NOMO-1 treated with DMSO at 0.1 percent for 48 hours (cell line): ENCODE measurements around the gene B3GNT2.
"Not testable (repeated sequence)": the region's sequence is repeated elsewhere in the genome, so short reads cannot be mapped to it uniquely, and the experiment has no call there.

Source experiments
- DNase-seq: peaks from one replicate; lab custom pipeline; 2025; ENCODE audit not compliant: unreplicated experiment; lab: John Stamatoyannopoulos, UW

Gene B3GNT2

GRCh38 chr2:62195421-62196277, at the start of gene B3GNT2:
Gene B3GNT2, plus strand, starts transcription at chr2:62196115. Its CDS starts 26,106 bp downstream, at chr2:62222221.
- DNase-seq, result peak; percentile 58

- not testable (repeated sequence) for DNase-seq
Measured at GRCh38 chr2:62146790-62147189, 49.1 kb upstream of the B3GNT2 start.

GRCh38 chr2:62147610-62148301, 48.2 kb upstream of the B3GNT2 start:
- DNase-seq, result peak; percentile 12

DNA sequence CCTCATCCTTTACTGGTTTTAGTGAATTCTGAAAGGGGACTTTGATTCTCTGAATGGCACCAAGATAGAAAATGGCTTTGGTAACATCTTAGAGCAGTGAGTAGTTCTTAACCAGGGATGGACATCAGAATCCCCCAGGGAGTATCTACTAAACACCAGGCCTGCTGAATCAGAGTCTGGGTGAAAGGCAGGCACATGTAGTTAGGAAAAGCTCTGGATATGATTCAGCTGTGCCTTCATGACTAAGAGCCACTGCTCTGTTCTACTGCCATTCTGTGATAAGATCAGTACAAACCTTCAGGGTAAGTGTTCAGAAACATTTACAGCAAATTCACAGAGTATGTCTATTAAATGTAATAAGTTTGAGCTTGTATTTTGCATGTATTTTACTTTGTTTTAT, 46.2 kb upstream of the B3GNT2 start:
- no peak for DNase-seq

DNA sequence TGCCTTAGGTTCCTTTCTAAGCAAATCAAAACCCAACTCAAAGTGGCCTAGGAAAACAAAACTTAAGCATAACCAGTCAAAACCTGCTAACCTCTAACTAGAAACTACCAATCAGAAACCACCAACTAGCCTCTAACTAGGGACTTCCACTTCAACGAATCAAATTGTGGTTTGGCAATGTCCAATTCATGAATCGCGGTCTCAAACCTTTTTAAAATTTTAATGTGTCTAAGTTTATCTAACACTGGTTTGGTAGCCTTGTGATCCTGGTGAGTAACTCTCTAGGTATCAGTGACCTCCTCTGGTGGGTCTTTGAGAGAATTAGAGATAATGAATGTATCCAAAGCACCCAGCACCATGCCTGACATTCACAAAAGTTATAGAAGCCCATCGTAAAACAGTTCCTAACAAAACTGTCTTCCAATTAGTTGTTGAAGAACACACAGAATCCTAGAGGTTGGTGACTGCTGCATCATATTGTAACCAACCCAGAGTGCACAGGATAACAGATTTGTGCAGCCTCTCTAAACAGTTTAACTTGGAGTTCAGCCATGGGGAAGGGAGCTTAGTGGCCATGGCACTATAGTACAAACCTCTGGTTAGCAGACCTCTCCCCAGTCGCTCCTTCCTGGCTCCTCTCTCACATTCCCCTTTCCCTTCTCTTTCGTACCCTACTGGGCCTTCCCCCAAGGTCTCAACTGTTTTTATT, 45.2 kb upstream of the B3GNT2 start:
- DNase-seq, result no peak

DNA sequence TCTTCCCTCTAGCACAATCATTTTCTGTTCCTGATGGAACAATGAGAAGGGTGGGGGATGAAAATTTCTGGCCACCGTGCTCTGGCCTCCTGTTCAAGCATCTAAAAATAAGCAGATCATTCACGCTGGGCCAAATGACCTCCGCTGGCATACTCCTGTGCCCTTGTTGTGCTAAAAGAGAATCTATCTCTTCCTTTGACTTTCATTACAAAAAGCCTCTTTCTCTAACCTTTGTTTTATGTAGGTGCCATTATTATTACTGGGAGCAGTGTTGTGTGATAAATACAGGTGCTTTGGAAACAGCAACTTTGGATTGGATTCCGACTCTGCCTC, 44.6 kb upstream of the B3GNT2 start:
- no peak for DNase-seq

GRCh38 chr2:62152000-62152399, 43.9 kb upstream of the B3GNT2 start:
- DNase-seq, result no peak

DNA sequence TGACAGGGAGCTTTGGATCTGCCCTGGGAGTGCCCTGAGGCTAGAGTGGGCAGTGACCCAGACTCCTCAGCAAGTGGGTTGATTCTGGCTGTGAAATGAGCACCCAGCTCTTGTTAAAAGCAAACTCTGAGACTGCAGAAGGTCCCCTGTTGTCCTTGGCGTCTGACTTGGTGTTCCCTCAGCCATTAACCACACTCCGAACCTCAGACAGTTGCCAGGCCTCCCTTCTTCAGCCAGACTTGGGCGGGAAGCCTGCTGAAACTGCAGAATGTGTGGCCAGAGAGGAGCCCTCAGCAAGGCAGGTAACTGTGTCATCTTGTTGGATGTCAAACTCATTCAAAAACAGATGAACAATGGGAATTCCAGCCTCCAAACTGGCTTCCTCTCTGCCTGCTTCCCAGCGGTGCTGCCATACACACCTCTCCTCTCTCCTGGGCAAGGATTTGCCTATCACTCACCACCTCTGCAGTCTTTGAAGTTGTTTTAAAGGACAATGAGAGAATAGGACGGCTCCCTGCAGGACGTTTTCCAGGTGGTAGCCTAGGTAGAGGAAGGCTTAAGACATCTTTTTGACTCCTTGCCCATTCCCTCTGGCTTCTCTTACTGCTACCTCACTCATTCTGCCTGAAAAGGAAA, 38.9 kb upstream of the B3GNT2 start:
- no peak for DNase-seq

DNA sequence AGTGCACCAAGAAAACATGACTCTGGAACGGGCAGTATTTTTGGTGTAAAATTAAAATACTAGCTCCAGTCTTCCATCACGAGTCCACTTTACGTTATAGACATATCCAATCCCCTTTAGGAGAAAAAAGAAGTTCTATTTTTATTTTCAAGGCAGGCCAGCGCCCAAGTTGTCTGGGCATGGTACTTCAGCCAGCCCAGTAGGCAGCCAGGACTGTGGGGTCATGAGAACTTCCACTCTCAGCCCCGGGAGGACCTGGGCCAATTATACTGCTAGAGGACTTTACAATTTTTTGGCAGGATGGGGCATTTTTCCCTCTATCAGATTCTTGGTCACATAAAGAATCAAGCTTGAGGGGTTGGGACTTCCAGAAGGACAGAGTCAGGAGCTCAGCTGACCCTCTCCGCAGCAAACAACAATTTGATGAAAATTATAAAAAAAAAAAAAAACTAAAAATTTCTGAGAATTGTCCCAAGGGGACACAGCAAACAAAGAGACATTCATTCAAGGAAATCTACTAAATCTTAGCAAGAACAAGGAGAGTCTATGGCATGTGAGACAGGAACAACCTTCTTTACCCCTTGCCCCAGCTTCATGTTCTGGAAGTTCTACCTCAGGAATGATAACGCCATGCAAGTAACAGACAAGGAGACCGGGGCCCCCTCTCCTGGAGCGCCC, 37.3 kb upstream of the B3GNT2 start:
- no peak for DNase-seq

DNA sequence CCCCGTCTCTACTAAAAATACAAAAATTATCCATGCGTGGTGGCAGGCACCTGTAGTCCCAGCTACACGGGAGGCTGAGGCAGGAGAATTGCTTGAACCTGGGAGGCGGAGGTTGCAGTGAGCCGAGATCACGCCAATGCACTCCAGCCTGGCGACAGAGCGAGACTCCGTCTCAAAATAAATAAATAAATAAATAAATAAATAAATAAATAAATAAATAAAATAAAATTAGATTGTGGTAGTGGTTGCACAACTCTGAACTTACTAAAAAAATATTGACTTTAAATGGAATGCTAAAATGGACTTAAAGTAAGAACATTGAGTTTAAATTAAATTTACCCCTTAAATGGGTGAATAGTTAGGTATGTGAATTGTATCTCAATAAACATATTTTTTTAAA, 35.2 kb upstream of the B3GNT2 start:
- DNase-seq, result not testable (repeated sequence)

DNA sequence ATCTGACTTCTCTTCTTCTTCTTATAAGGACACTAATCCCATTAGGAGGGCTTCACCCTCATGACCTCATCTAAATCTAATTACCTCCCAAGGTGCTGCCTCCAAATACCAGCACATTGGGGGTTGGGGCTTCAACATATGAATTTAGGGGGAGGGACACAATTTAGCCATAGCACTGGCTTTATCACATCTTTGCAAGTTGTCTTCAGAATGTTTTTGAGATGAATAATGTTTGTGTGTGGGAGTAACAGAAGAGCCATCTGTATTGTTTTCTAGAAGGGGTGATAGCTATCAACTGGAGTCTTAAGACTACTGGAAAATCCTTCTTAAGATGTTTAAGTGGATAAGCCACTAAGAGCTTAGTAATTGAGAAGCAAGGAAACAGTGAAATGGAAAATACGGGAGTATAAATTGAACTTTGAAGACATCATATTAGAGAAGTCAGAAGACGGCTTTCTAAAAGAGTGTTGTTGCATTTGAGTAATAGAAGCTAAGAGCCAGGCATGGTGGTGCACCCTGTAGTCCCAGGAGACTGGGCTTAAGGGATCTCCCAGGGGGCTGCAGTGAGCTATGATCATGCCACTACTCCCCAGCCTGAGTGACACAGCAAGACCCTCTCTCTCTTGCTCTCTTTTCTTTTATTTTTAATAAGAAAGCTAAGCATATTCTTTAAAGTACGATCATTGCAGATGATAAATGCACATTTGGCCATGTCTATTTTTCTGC, 32.6 kb upstream of the B3GNT2 start:
- no peak for DNase-seq

DNA sequence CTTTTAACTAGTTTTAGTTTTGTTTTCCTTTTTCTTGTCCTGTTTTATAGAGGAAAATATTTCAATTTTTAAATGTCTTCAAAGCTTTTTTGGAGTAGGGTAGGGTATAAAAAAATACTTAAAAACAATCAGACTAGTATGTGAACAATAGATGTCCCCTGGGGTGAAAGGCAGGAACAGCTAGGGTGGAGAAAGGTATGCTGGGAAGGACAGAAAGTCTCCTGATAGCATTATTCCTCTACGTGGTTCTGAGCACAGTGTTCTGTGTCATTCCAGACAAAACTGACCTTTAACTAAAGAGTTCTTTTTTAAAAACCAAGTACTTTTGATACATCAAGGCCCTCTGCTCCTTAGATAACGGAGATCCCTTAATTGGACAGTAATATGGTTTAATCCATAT, 32.1 kb upstream of the B3GNT2 start:
- DNase-seq, result no peak

- no peak for DNase-seq
Measured at GRCh38 chr2:62175728-62176127, 20.2 kb upstream of the B3GNT2 start.

DNA sequence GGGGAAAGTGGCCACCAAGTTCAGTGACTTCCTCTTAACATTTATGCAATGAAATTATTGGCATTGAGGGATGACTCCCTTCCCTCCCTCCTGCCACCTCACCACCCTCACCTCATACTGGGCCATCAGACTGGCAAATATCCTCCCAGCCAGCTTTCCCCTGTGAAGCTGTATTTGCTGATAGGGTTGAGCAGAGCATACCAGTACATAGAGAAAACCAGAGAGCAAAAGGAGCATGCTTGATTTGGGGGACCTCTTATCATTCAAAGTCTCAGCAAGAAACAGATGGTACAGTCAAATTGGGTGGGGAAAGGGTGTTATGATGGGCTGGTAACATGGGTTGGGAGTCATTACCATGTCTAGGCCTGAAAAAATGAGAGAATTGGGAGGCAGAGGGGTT, 19.1 kb upstream of the B3GNT2 start:
- no peak for DNase-seq

DNA sequence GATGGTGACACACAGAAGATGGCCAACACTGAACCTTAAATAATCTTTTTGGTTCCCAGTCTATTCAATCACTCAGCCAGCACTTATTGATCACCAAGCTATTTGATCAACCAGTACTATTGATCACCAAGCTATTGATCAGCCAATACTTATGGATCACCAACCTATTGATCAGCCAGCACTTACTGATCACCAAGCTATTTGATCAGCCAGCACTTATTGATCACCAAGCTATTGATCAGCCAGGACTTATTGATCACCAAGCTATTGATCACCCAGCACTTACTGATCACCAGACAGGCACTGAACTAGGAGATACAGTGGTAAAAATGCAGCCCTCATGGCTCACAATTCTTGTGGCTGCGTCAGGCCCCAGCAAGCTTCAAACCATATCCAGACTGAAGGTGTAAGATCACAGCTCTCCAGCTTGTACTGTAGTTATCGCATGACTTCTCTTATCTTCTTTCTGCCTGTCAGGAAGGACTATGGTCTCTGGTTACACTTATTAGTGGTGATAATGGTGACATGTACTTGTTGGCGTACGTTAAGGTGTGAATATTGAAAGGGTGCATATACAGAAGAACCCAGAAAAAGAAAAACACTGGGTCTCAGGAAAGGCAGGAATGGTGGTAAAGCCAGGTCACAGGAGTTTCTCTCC, 18.4 kb upstream of the B3GNT2 start:
- no peak for DNase-seq

GRCh38 chr2:62178741-62179271, 17.1 kb upstream of the B3GNT2 start:
- no peak for DNase-seq

GRCh38 chr2:62180975-62181374, 14.9 kb upstream of the B3GNT2 start:
- DNase-seq, result no peak

DNA sequence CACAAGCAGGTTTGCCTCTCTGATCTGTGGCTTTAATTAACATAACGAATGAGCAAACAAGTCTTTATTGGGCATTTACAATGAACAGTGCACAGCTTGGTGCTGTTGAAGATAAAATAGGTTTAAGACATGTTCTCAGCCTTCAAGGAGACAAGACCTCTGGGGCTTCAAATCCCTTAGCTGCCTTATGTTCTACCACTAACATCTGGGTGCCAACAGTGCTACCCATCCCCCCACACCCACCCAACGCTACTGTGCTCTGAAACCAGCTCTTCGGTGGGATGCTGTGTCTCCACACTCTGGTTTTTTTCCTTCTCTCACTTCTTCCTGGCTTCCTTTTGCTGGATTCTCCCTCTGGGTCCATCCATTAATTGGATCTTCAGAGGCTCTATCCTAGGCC, 14.1 kb upstream of the B3GNT2 start:
- DNase-seq, result no peak

- DNase-seq, result no peak
Measured at GRCh38 chr2:62184512-62185230, 11.2 kb upstream of the B3GNT2 start.
